Adrenal gland (tissue), 5 donors: ENCODE results near the gene DMD.

Experiments used
- CTCF ChIP-seq, 6 experiments: fragments of 450-650 bp in 4 of 6; fragments of 200-600 bp in 2 of 6; sonication (generic) in 1 of 6; IDR thresholded peaks; 1 replicate in 5 of 6; 2 replicates in 1 of 6; pipeline versions ENCODE4 v1.5.1 to v1.8.0; 2016 to 2021; ENCODE audit warnings: antibody characterized with exemption in 6 of 6, mild to moderate bottlenecking in 2 of 6, moderate library complexity in 1 of 6
- POLR2A ChIP-seq, 2 donors: fragments of 450-650 bp; IDR thresholded peaks; one replicate each; pipeline ENCODE4 v1.6.1; 2017; ENCODE audit warnings: antibody characterized with exemption in 2 of 2, mild to moderate bottlenecking in 2 of 2, moderate library complexity in 1 of 2
- donor health status: DM: no; HTN: no; CAD: no.

- TF ChIP-seq CTCF (IDR thresholded peaks at IDR 0.05) (no peak), POLR2A (IDR thresholded peaks at IDR 0.05) (no peak)
Observed at GRCh38 chrX:31969714-31970113, 1241.6 kb downstream of the DMD start.
